ENCODE results near the gene NRG3.

GRCh38 chr10:82171899-82172298, 296.9 kb downstream of the NRG3 start:
- TF ChIP-seq ISL1 (CRISPR knock-in tag; IDR thresholded peaks at IDR 0.05) (no peak), ZFP30 (CRISPR knock-in tag; IDR thresholded peaks at IDR 0.05) (no peak), PATZ1 (CRISPR knock-in tag; IDR thresholded peaks at IDR 0.05; ENCODE audit: borderline replicate concordance) (no peak)
